ENCODE measurements around the gene REC8. TPM values are rescaled to one million over a fixed set of nuclear protein-coding genes. Genes with fewer than 3 reads are reported as not detected.
"Not testable (repeated sequence)": the region's sequence is repeated elsewhere in the genome, so short reads cannot be mapped to it uniquely, and the experiment has no call there.

REC8 gene
- total RNA-seq, 1 donor from 2014 or later: 35.3 TPM

DNA sequence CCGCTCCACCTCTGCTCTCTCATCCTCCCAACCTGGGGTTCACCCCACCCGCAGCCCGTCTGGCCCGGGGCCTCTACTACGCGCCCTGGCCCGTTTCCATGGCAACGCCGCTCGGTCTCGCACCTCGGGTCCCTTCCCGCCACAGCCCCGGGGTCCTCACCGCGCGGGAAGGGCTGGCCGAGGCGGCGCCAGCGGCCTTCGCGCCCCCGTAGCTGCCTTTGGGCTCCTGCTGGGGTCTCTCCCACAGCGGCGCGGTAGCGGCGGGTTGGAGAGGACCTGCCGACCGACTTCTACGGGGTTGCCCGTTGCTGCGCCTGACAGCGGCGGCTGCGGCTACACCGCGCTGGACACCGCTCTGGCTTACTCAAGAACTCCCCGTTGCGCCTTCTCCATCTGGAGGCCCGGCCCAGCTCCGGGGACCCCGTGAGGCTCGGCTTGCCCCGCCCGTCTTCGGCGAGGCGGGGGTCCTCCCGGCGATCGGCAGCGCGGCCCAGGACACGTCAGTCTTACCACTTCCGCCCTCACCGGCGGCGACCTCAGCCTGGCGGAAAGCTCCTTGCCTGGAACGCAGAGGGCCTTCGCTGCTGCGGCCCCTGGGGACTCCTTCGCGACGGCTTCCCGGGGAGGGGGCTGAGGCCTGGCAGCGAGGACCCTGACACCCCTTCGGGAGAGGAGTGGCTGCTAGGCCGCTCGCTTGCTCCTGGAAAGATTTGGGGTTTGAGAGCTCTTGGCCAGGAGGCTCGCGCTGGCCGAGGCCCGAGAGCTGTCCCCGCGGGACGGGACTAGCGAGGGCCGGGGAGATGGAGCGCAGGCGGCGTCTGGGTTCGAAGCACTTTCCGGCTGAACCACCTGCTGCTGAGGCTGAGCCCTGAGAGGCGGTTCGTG, 23.5 kb downstream of the REC8 start, which contains the start of gene TM9SF1:
Gene TM9SF1, minus strand, starts transcription at position 256 of the 885 bp plus-strand sequence. CDS start 422 bp downstream, outside the sequence.
- Mint-ChIP-seq H3K27ac (peak within 1 kb of the TSS; percentile 97), H3K27me3 (no peaks in the 10 kb centered on the region), H3K4me1 (peaks cover 48% of the 10 kb centered on the region), H3K4me3 (peak within 1 kb of the TSS; percentile 96), H3K9me3 (no peaks in the 10 kb centered on the region), H3K36me3 (ENCODE audit: low read depth) (peaks cover 44% of the 10 kb centered on the region)
- no peak for TF ChIP-seq CTCF (IDR thresholded peaks at IDR 0.05)
- POLR2A ChIA-PET: interaction anchor here (0.6 to 4.1 kb wide), 33 partner anchors 12 to 874 kb away, joined by 3 to 143 read pairs (median 5); partner anchors contain the start of genes CHMP4A, CIDEB, DCAF11 and EMC9
- CTCF ChIA-PET: interaction anchor here (1.4 to 1.9 kb wide), 6 partner anchors 16 to 236 kb away, joined by 3 to 10 read pairs (median 6); partner anchors contain the start of genes IRF9, RABGGTA and TINF2
- ATAC-seq (ENCODE audit: low read depth): peak; percentile 83
- intact Hi-C loops (cut with micrococcal nuclease): loop anchor here (1.0 to 5.0 kb wide), 8 partner anchors 7 to 237 kb away; partner anchors contain the start of genes CHMP4A, GMPR2, IPO4 and IRF9
- peak; percentile 91 for DNase-seq

DNA sequence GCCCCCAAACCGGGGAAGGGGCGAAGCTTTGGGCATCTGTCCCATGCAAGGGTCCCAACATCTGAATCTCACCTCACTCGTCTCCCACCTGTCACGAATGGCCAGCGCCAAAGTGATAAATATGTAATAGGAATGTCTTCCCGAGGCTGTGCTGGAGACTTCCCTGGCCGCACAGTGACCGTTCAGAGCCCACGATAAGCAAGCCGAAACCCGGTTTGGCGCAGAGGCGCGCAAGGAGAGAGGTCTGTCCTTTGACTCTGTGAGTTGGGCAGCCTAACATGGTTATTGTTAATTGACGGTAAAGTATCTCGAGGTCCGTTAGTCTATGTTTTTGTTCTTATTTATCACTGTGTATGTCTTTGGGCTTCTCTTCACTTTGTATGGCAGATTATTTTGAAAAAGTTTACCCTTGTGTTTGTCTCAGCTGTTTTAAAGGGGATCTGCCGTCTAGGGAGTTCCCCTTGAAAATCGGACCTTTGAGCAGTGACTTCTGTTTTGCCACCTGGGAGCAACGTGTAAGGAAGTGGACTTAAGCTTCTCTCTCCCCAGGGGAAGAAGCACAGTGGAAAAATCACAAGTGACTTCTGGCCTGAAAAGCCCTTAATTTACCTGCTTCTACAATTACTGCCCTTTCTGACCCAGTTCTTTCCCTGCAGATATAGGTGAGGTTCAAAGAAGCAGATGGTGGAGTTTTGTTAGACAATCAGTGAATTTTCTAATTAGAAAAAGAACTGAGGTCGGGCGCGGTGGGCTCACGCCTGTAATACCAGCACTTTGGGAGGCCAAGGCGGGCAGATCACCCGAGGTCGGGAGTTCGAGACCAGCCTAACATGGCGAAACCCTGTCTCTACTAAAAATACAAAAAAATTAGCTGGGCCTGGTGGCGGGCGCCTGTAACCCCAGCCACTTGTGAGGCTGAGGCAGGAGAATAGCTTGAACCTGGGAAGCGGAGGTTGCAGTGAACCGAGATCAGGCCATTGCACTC, 24.5 kb downstream of the REC8 start:
- no peak for TF ChIP-seq CTCF (IDR thresholded peaks at IDR 0.05)
- Mint-ChIP-seq H3K27ac (peak overlapping the region; percentile 97), H3K27me3 (no peaks in the 10 kb centered on the region), H3K4me3 (peak overlapping the region; percentile 96), H3K9me3 (no peaks in the 10 kb centered on the region), H3K4me1 (peaks cover 50% of the 10 kb centered on the region), H3K36me3 (ENCODE audit: low read depth) (peaks cover 41% of the 10 kb centered on the region)
- POLR2A ChIA-PET: interaction anchor here (0.6 to 4.1 kb wide), 31 partner anchors 7 to 875 kb away, joined by 3 to 143 read pairs (median 5); partner anchors contain the start of genes CHMP4A, CIDEB, DCAF11 and EMC9
- ATAC-seq (ENCODE audit: low read depth): peak; percentile 13
- CTCF ChIA-PET: interaction anchor here (1.4 to 1.9 kb wide), 6 partner anchors 15 to 235 kb away, joined by 3 to 10 read pairs (median 6); partner anchors contain the start of genes IRF9, RABGGTA and TINF2
- intact Hi-C loops (cut with micrococcal nuclease): loop anchor here (1.0 to 5.0 kb wide), 3 partner anchors 8 to 236 kb away; partner anchors contain the start of gene IPO4
- no peak for DNase-seq

DNA sequence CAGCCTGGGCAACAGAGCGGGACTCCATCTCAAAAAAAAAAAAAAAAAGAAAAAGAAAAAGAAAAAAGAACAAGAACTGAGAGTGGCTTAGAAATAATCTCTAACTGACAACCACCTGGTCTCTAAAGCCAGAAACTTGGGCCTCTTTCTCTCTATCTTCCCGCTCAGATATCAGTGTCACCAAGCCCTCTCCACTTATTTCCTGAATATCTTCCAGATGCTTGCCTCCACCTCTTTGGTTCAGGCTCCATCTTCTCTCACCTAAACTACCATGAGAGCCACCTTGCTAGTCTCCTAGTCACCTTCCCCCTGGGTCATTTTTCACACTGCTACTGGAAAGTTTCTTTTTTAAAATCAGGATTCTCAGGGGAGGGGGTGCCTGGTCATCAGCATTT, 25.2 kb downstream of the REC8 start:
- CTCF ChIA-PET: interaction anchor here (1.9 kb wide), 1 partner anchor 46 kb away, joined by 10 read pairs; the partner anchor contains the start of gene TINF2
- H3K9me3 Mint-ChIP-seq: no peaks in the 10 kb centered on the region
- no peak for DNase-seq
- peak overlapping the region; percentile 97 for H3K27ac Mint-ChIP-seq
- peaks cover 40% of the 10 kb centered on the region for H3K36me3 Mint-ChIP-seq (ENCODE audit: low read depth)
- H3K4me1 Mint-ChIP-seq: peaks cover 51% of the 10 kb centered on the region
- POLR2A ChIA-PET: interaction anchor here (0.7 to 4.1 kb wide), 12 partner anchors 8 to 100 kb away, joined by 3 to 143 read pairs (median 14); partner anchors contain the start of genes CHMP4A, DCAF11, MDP1 and NRL
- intact Hi-C loops (cut with micrococcal nuclease): loop anchor here (5.0 kb wide), 1 partner anchor 235 kb away; no protein-coding TSS in a partner anchor
- ATAC-seq (ENCODE audit: low read depth): no peak
- no peaks in the 10 kb centered on the region for H3K27me3 Mint-ChIP-seq
- TF ChIP-seq CTCF (IDR thresholded peaks at IDR 0.05): no peak
- peak overlapping the region; percentile 96 for H3K4me3 Mint-ChIP-seq

DNA sequence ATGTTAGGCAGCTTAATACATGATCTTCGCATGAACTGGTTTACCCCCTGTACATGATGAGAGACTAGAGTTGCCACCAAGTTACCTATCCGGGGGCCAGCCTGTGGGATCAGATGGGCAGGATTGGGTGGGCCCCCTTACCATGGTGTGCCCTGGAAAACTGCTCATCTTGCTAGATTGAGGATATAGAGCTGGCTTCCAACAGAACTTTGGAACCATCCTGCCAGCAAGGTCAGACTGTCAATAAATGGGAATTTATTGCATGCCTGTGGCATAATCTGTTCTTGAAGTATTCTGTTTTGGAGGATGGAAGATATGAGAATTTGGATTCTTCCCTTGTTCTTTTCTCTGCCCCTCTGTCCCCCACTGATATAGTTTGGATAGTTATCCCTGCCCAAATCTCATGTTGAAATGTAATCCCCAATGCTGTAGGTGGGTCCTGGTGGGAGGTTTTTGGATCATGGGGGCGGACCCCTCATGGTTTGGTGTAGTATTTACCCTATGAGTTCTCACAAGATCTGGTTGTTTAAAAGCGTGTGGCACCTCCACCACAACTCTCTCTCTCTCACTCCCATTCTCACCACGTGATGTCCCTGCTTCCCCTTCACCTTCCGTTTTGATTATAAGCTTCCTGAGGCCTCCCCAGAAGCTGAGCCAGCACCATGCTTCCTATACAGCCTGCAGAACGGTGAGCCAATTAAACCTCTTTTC, 27.1 kb downstream of the REC8 start:
- intact Hi-C loops (cut with micrococcal nuclease): loop anchor here (5.0 kb wide), 1 partner anchor 233 kb away; no protein-coding TSS in a partner anchor
- no peak for TF ChIP-seq CTCF (IDR thresholded peaks at IDR 0.05)
- POLR2A ChIA-PET: interaction anchor here (0.6 to 1.3 kb wide), 7 partner anchors 13 to 878 kb away, joined by 3 to 8 read pairs (median 3); partner anchors contain the start of genes CHMP4A and MDP1
- CTCF ChIA-PET: no interaction called here
- ATAC-seq (ENCODE audit: low read depth): no peak
- Mint-ChIP-seq H3K4me3 (peak overlapping the region; percentile 7), H3K36me3 (ENCODE audit: low read depth) (peaks cover 40% of the 10 kb centered on the region), H3K27me3 (no peaks in the 10 kb centered on the region), H3K4me1 (peaks cover 40% of the 10 kb centered on the region), H3K9me3 (peaks cover 6% of the 10 kb centered on the region), H3K27ac (peak overlapping the region; percentile 7)
- DNase-seq: no peak

GRCh38 chr14:24202538-24202937, 30.7 kb downstream of the REC8 start:
- DNase-seq; H3K27me3 Mint-ChIP-seq; ATAC-seq (ENCODE audit: low read depth); intact Hi-C loops (cut with micrococcal nuclease); H3K27ac Mint-ChIP-seq; H3K4me3 Mint-ChIP-seq; H3K9me3 Mint-ChIP-seq: not testable (repeated sequence)
- ChIA-PET CTCF (interaction anchor here (1.4 kb wide), 1 partner anchor 13 kb away, joined by 5 read pairs; the partner anchor contains the start of gene MDP1), POLR2A (interaction anchor here (1.2 to 1.4 kb wide), 4 partner anchors 10 to 56 kb away, joined by 3 to 4 read pairs (median 4); partner anchors contain the start of genes CHMP4A and PSME2)
- Mint-ChIP-seq H3K36me3 (ENCODE audit: low read depth) (peaks cover 65% of the 10 kb centered on the region), H3K4me1 (peaks cover 32% of the 10 kb centered on the region)

DNA sequence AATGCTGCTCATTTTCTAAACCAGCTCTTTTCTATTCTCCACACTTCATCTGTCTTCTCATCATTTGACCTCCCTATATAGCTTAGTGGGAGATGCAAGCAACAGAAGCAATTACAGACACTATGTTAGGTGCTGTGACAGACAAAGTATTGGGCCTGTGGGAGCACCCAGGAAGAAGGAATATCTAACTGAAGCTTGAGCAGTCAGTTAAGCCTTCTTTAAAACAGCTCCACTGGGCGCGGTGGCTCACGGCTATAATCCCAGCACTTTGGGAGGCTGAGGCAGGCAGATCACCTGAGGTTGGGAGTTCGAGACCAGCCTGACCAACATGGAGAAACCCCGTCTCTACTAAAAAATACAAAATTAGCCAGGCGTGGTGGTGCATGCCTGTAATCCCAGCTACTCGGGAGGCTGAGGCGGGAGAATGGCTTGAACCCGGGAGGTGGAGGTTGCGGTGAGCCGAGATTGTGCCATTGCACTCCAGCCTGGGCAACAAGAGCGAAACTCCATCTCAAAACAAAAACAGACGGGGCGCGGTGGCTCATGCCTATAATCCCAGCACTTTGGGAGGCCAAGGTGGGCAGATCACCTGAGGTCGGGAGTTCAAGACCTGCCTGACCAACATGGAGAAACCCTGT, 31.5 kb downstream of the REC8 start:
- Mint-ChIP-seq H3K4me1 (peaks cover 35% of the 10 kb centered on the region), H3K36me3 (ENCODE audit: low read depth) (peaks cover 73% of the 10 kb centered on the region)
- H3K9me3 Mint-ChIP-seq; H3K4me3 Mint-ChIP-seq; DNase-seq; H3K27ac Mint-ChIP-seq; ATAC-seq (ENCODE audit: low read depth); H3K27me3 Mint-ChIP-seq; intact Hi-C loops (cut with micrococcal nuclease): not testable (repeated sequence)
- ChIA-PET POLR2A (interaction anchor here (0.7 to 1.4 kb wide), 6 partner anchors 9 to 66 kb away, joined by 3 to 4 read pairs (median 4); partner anchors contain the start of genes CHMP4A and PSME2), CTCF (interaction anchor here (0.6 to 1.4 kb wide), 2 partner anchors 13 to 1391 kb away, joined by 4 to 5 read pairs; partner anchors contain the start of gene MDP1)

Data from activated B cell treated with CpG ODN at 0.5 μM for 24 hours (primary cell).